ENCODE measurements around the gene NT5C.

- TF ChIP-seq CTCF (IDR thresholded peaks at IDR 0.05; ENCODE audit: low read length) (no peak), EZH2phosphoT487 (IDR thresholded peaks at IDR 0.05; ENCODE audit: low read length) (no peak)
Observed at GRCh38 chr17:75159196-75160031, 27.9 kb upstream of the NT5C start.

Data from MM.1S (cell line).